Thyroid gland (tissue), 4 donors: ENCODE measurements around the gene P2RX3.

Source experiments
- POLR2A ChIP-seq, 2 donors: fragments of 450-650 bp; IDR thresholded peaks; one replicate each; pipeline ENCODE4 v1.6.1; 2017; ENCODE audit warnings: antibody characterized with exemption in 2 of 2, mild to moderate bottlenecking in 2 of 2, moderate library complexity in 1 of 2
- TF ChIP-seq, protein P1 (sequence below), 6 experiments: fragments of 200-600 bp in 3 of 6; fragments of 450-650 bp in 3 of 6; sonication (generic) in 3 of 6; IDR thresholded peaks; one replicate each; pipeline ENCODE4 v1.5.1; 2016 to 2019; ENCODE audit warnings: antibody characterized with exemption in 6 of 6, mild to moderate bottlenecking in 2 of 6, inconsistent platforms in 1 of 6, moderate library complexity in 1 of 6

DNA sequence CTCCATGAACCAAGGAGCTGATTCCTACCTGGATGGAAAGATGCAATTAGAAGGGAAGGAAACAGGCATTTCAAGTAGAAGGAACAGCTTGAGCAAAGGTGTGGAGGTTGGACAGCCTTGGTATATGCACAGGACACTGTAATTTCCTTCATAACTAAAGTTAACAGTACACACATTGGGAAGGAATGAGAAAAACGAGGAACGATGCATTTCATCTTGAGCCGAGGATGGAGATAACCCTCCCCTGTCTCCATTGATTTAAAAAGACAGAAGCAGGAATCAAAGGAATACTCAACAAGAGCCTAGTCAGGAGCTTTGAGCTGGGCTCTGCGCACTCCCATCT lies 54.6 kb downstream of the P2RX3 start:
- TF ChIP-seq, protein P1, sequence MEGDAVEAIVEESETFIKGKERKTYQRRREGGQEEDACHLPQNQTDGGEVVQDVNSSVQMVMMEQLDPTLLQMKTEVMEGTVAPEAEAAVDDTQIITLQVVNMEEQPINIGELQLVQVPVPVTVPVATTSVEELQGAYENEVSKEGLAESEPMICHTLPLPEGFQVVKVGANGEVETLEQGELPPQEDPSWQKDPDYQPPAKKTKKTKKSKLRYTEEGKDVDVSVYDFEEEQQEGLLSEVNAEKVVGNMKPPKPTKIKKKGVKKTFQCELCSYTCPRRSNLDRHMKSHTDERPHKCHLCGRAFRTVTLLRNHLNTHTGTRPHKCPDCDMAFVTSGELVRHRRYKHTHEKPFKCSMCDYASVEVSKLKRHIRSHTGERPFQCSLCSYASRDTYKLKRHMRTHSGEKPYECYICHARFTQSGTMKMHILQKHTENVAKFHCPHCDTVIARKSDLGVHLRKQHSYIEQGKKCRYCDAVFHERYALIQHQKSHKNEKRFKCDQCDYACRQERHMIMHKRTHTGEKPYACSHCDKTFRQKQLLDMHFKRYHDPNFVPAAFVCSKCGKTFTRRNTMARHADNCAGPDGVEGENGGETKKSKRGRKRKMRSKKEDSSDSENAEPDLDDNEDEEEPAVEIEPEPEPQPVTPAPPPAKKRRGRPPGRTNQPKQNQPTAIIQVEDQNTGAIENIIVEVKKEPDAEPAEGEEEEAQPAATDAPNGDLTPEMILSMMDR (IDR thresholded peaks at IDR 0.05): no peak
- TF ChIP-seq POLR2A (IDR thresholded peaks at IDR 0.05): no peak
